ENCODE results near the gene PPP1R1C. TPM values are rescaled to one million over a fixed set of nuclear protein-coding genes. Genes with fewer than 3 reads are reported as not detected.

Gene PPP1R1C
- total and polyA plus RNA-seq, 7 donors, result 0.83 to 3.5 (median 3.0) TPM; not detected in 4

- Histone ChIP-seq H3K9me3 (no peaks in the 10 kb centered on the region), H3K4me1 (no peaks in the 10 kb centered on the region), H3K27me3 (no peaks in the 10 kb centered on the region), H3K36me3 (no peaks in the 10 kb centered on the region), H3K27ac (no peak overlapping the region), H3K4me3 (no peak overlapping the region)
- no peak for DNase-seq
- intact Hi-C loops (cut with DNase I), result no loop called here
- 73 to 86% methylated on average over 2 of the region's 2 CpGs for WGBS, 2 donors
- TF ChIP-seq POLR2AphosphoS5 (IDR thresholded peaks at IDR 0.05), result no peak
- TF ChIP-seq POLR2A (IDR thresholded peaks at IDR 0.05), result no peak
- no peak for TF ChIP-seq EP300 (IDR thresholded peaks at IDR 0.05)
- TF ChIP-seq, protein P1, sequence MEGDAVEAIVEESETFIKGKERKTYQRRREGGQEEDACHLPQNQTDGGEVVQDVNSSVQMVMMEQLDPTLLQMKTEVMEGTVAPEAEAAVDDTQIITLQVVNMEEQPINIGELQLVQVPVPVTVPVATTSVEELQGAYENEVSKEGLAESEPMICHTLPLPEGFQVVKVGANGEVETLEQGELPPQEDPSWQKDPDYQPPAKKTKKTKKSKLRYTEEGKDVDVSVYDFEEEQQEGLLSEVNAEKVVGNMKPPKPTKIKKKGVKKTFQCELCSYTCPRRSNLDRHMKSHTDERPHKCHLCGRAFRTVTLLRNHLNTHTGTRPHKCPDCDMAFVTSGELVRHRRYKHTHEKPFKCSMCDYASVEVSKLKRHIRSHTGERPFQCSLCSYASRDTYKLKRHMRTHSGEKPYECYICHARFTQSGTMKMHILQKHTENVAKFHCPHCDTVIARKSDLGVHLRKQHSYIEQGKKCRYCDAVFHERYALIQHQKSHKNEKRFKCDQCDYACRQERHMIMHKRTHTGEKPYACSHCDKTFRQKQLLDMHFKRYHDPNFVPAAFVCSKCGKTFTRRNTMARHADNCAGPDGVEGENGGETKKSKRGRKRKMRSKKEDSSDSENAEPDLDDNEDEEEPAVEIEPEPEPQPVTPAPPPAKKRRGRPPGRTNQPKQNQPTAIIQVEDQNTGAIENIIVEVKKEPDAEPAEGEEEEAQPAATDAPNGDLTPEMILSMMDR (IDR thresholded peaks at IDR 0.05), result no peak
These were observed 180.8 kb downstream of the PPP1R1C start for GRCh38 chr2:182166406-182166805.

- H3K27ac ChIP-seq, result no peak overlapping the region
- WGBS, 2 donors, result 84 to 89% methylated on average over 2 of the region's 2 CpGs
- TF ChIP-seq, protein P1 (IDR thresholded peaks at IDR 0.05), result no peak
- TF ChIP-seq EP300 (IDR thresholded peaks at IDR 0.05) (no peak), POLR2AphosphoS5 (IDR thresholded peaks at IDR 0.05) (no peak), POLR2A (IDR thresholded peaks at IDR 0.05) (no peak)
- DNase-seq, result no peak
- H3K27me3 ChIP-seq, result no peaks in the 10 kb centered on the region
- H3K4me1 ChIP-seq, result no peaks in the 10 kb centered on the region
- H3K4me3 ChIP-seq, result no peak overlapping the region
- H3K36me3 ChIP-seq, result no peaks in the 10 kb centered on the region
- intact Hi-C loops (cut with DNase I), result no loop called here
- H3K9me3 ChIP-seq, result no peaks in the 10 kb centered on the region
These were observed 181.2 kb downstream of the PPP1R1C start for GRCh38 chr2:182166841-182167240.

Small RNA genes lying within 50 kb of the gene (small RNA-seq; reads per million reads assigned to genes)
- 0 to 0.15 (median 0.11) reads per million in 3 donors for gene RNA5SP113

Other genes with a start within 250 kb of the PPP1R1C start
- 100 to 1,000 TPM in 1 of 4 donors, 10 to 100 TPM in 3; 70.9 to 129 (median 81.2) TPM for gene ITPRID2, start 94.1 kb upstream of the PPP1R1C start, total RNA-seq
- 100 to 1,000 TPM in 2 of 3 donors, 10 to 100 TPM in 1; 75.7 to 135 (median 116) TPM for gene ITPRID2, start 94.1 kb upstream of the PPP1R1C start, polyA plus RNA-seq